ENCODE results near the gene GPR119. TPM values are rescaled to one million over a fixed set of nuclear protein-coding genes. Genes with fewer than 3 reads are reported as not detected.

GPR119 gene
- total and polyA plus RNA-seq, 2 of the 8 experiments (the other 6 are each of a cell fraction or from before 2014, with no cell fraction given), result 0.11 TPM; not detected in 1

- CTCF ChIA-PET (ENCODE audit: partially characterized antibody), result no interaction called here
- H3K79me1 ChIP-seq (ENCODE audit: low read depth, low read length), result no peaks in the 10 kb centered on the region
- no peak overlapping the region for H2BK15ac ChIP-seq (ENCODE audit: low read length)
- no peaks in the 10 kb centered on the region for H3K27me3 ChIP-seq (replicated peaks in 1 of 4; ENCODE audit: control insufficient read depth in 3 of 4, extremely low read depth in 1 of 4, insufficient read depth in 3 of 4, low read length in 3 of 4)
- H4K20me1 ChIP-seq (replicated peaks in 1 of 2; ENCODE audit: control insufficient read depth in 1 of 2, insufficient read depth in 2 of 2, low read length in 2 of 2), result no peaks in the 10 kb centered on the region
- H2BK12ac ChIP-seq (ENCODE audit: low read depth, low read length), result no peak overlapping the region
- H3K4me2 ChIP-seq (ENCODE audit: insufficient read depth in 1 of 2, low read depth in 2 of 2, low read length in 2 of 2), result no peak overlapping the region
- H3K27ac ChIP-seq (ENCODE audit: low read depth, low read length), result no peak overlapping the region
- no peaks in the 10 kb centered on the region for H3K36me3 ChIP-seq (ENCODE audit: control insufficient read depth in 2 of 4, insufficient read depth in 4 of 4, low read length in 3 of 4)
- no peak overlapping the region for H3K23ac ChIP-seq (ENCODE audit: insufficient read length)
- FAIRE-seq (no peak), DNase-seq (ENCODE audit: low read depth in 1 of 2, low spot score in 2 of 2) (no peak)
- no peak overlapping the region for H2AFZ ChIP-seq (ENCODE audit: low read length)
- no peak overlapping the region for H2BK20ac ChIP-seq (ENCODE audit: low read length)
- no peak overlapping the region for H3K9ac ChIP-seq (replicated peaks in 1 of 4; ENCODE audit: extremely low read depth in 1 of 4, low read depth in 3 of 4, low read length in 3 of 4)
- no peaks in the 10 kb centered on the region for H3K23me2 ChIP-seq (ENCODE audit: low read depth, low read length)
- H2BK5ac ChIP-seq (ENCODE audit: low read depth, low read length), result no peak overlapping the region
- no peak overlapping the region for H3K56ac ChIP-seq (replicated peaks; ENCODE audit: insufficient read length, low read depth, low read length)
- H4K91ac ChIP-seq (replicated peaks; ENCODE audit: insufficient read length, low read length), result no peak overlapping the region
- H3K4me3 ChIP-seq (ENCODE audit: extremely low read depth in 1 of 4, insufficient read depth in 2 of 4, low read depth in 3 of 4, low read length in 4 of 4), result no peak overlapping the region
- no peak overlapping the region for H3K18ac ChIP-seq (ENCODE audit: extremely low read depth, low read length)
- POLR2A ChIA-PET (ENCODE audit: partially characterized antibody), result no interaction called here
- H3K79me2 ChIP-seq (ENCODE audit: control insufficient read depth in 1 of 2, insufficient read depth in 2 of 2, low read length in 2 of 2), result no peaks in the 10 kb centered on the region
- no peak for TF ChIP-seq TBP (IDR thresholded peaks at IDR 0.05; ENCODE audit: low read depth, low read length)
- no peak for TF ChIP-seq SP1 (IDR thresholded peaks at IDR 0.05; ENCODE audit: low read depth, low read length)
- TF ChIP-seq GTF2F1 (IDR thresholded peaks at IDR 0.05; ENCODE audit: borderline replicate concordance, low read depth, low read length), result no peak
- TF ChIP-seq CTBP2 (IDR thresholded peaks at IDR 0.05; ENCODE audit: borderline replicate concordance, insufficient read depth, insufficient read length, low read length), result no peak
- no peak for TF ChIP-seq EP300 (IDR thresholded peaks at IDR 0.05; ENCODE audit: borderline replicate concordance in 1 of 2, low read depth in 2 of 2, low read length in 2 of 2)
- no peak for TF ChIP-seq CHD2 (IDR thresholded peaks at IDR 0.05; ENCODE audit: low read length)
- H4K5ac ChIP-seq (ENCODE audit: insufficient read length, low read depth, low read length), result no peak overlapping the region
- 94% methylated on average over 6 of the region's 6 CpGs; no CpG with 5 or more reads in 1 of the 2 experiments for WGBS, 2 experiments (ENCODE audit: extremely low coverage in 1 of 2, insufficient coverage in 1 of 2, insufficient read length in 1 of 2, insufficient replicate concordance in 2 of 2, low coverage in 1 of 2, low lambda C conversion rate in 2 of 2, missing lambda C conversion rate in 1 of 2)
- no peaks in the 10 kb centered on the region for H3K9me3 ChIP-seq (ENCODE audit: insufficient read depth in 2 of 2, low read depth in 1 of 2, low read length in 1 of 2)
- no peak overlapping the region for H2BK120ac ChIP-seq (replicated peaks; ENCODE audit: low read depth, low read length)
- H2AK5ac ChIP-seq (ENCODE audit: low read depth, low read length), result no peak overlapping the region
- H4K8ac ChIP-seq (ENCODE audit: extremely low read depth, insufficient read depth, low read length), result no peak overlapping the region; the same call in 1 of the 2 replicates
- H3K14ac ChIP-seq (ENCODE audit: insufficient read length), result no peak overlapping the region
- no peaks in the 10 kb centered on the region for H3K4me1 ChIP-seq (replicated peaks in 1 of 4; ENCODE audit: control insufficient read depth in 3 of 4, insufficient read depth in 4 of 4, low read length in 3 of 4)
- H3K4ac ChIP-seq (replicated peaks; ENCODE audit: insufficient read length, low read depth, low read length), result no peak overlapping the region
Observed at GRCh38 chrX:130426531-130426930, 41.1 kb upstream of the GPR119 start.
